Gastrocnemius medialis (tissue), 4 donors: ENCODE results near the gene RAB14. TPM values are rescaled to one million over a fixed set of nuclear protein-coding genes. Genes with fewer than 3 reads are reported as not detected.
A peak's percentile ranks its signal among the peaks of the same experiment; 100 is the strongest.

ENCODE experiments used
- ATAC-seq, 2 donors: fragments of 150-250 bp; one replicate each; pipeline ENCODE4 v1.9.1; 2016
- DNase-seq, 2 donors: peaks; one replicate each; pipeline ENCODE4 v3.0.0-alpha.2; 2019
- H3K27ac ChIP-seq, 4 donors: fragments of 200-600 bp; sonication (generic); 1 replicate in 1 of 4; 2 replicates in 3 of 4; pipeline ENCODE4 v1.5.1; 2016 to 2018; ENCODE audit warnings: mild to moderate bottlenecking in 2 of 4, moderate library complexity in 1 of 4
- H3K27me3 ChIP-seq, 3 donors: fragments of 200-600 bp; sonication (generic) in 2 of 3; 1 replicate in 1 of 3; 2 replicates in 2 of 3; pipeline versions ENCODE4 v1.5.1 to v1.6.0; 2016 to 2019; ENCODE audit warnings: mild to moderate bottlenecking in 1 of 3, moderate library complexity in 1 of 3
- H3K36me3 ChIP-seq, 2 donors: fragments of 200-600 bp; sonication (generic) in 1 of 2; one replicate each; pipeline ENCODE4 v1.5.1; 2017 to 2018
- H3K4me1 ChIP-seq, 2 donors: fragments of 200-600 bp; sonication (generic) in 1 of 2; one replicate each; pipeline ENCODE4 v1.5.1; 2016 to 2017; ENCODE audit warnings: mild to moderate bottlenecking in 2 of 2
- H3K4me3 ChIP-seq, 4 donors: fragments of 200-600 bp; sonication (generic) in 3 of 4; 1 replicate in 1 of 4; 2 replicates in 3 of 4; pipeline ENCODE4 v1.5.1; 2016 to 2019; ENCODE audit warnings: mild to moderate bottlenecking in 2 of 4
- H3K9me3 ChIP-seq, 3 donors: fragments of 200-600 bp; sonication (generic) in 2 of 3; 1 replicate in 1 of 3; 2 replicates in 2 of 3; pipeline ENCODE4 v1.5.1; 2016 to 2019
- POLR2A ChIP-seq, 2 donors: fragments of 450-650 bp; IDR thresholded peaks; one replicate each; pipeline ENCODE4 v1.6.1; 2017; ENCODE audit warnings: antibody characterized with exemption in 2 of 2, mild to moderate bottlenecking in 2 of 2, moderate library complexity in 2 of 2
- in situ Hi-C, 4 donors: fragments of 200-750 bp; cut with MboI; loops; one replicate each; pipeline versions ENCODE4 v1.15.0 to v1.8.0; 2017; ENCODE audit warnings: low sequenced_read_pairs in 4 of 4
- intact Hi-C: fragments of 100-400 bp; cut with DNase I; formaldehyde crosslinking; loops from one replicate; pipeline ENCODE4 v1.15.1; 2023; ENCODE audit warnings: low total_unique reads
- total RNA-seq, 4 donors: library from RNA; depleted of rRNA; stranded (reverse); fragments of >200 nt; gene quantifications; one replicate each; pipeline versions ENCODE4 v1.1.0 to v1.2.3, GENCODE V29; 2016
- TF ChIP-seq, protein P1 (sequence below), 5 experiments: fragments of 450-650 bp in 3 of 5; fragments of 200-600 bp in 2 of 5; sonication (generic) in 2 of 5; IDR thresholded peaks in 4 of 5; conservative IDR thresholded peaks in 1 of 5; 1 replicate in 4 of 5; 2 replicates in 1 of 5; pipeline ENCODE4 v1.5.1; 2016 to 2019; ENCODE audit warnings: antibody characterized with exemption in 5 of 5, mild to moderate bottlenecking in 3 of 5, moderate library complexity in 3 of 5

The RAB14 gene
- total RNA-seq, 4 donors from 2014 or later = 18.7 to 26.8 (median 19.5) TPM

DNA sequence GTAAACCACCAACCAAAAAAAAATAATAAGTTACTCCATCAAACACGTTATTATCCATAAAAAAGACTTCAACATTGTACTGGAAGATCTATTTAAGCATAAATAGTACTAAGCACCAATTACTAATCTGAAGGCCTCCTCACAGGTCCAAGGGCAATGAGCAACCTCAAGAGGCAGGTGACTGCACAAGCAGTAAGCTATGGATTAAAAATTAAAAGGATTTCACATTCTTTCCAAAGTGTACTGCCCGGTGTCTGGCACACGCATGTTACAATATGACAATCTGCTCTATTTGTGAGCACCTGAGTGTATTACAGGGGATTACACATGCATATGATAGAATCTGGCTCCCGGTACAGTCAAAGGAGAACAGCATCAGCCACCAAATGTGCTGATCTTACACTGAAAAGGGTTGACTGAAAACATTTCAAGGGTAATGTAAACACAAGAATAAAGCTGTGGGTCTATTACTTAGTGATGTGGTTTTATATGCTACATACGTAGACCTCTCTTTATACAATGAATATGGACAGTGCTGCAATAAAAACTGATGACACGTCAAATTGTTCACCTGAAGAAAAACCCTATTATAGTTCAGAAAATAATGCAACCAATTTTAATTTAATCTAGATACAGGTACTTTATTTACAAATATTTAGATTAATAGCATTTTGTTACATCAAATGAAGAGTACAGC, 22.8 kb downstream of the RAB14 start:
- Histone ChIP-seq H3K4me3 (no peak overlapping the region), H3K27ac (no peak overlapping the region), H3K36me3 (peaks cover 0 to 19% of the 10 kb centered on the region in 2 donors), H3K27me3 (no peaks in the 10 kb centered on the region), H3K4me1 (peaks cover 8 to 20% of the 10 kb centered on the region in 2 donors), H3K9me3 (no peaks in the 10 kb centered on the region)
- intact Hi-C loops = no loop called here
- ATAC-seq (no peak), DNase-seq (no peak)
- in situ Hi-C loops = no loop called here
- TF ChIP-seq POLR2A (IDR thresholded peaks at IDR 0.05) = no peak

DNA sequence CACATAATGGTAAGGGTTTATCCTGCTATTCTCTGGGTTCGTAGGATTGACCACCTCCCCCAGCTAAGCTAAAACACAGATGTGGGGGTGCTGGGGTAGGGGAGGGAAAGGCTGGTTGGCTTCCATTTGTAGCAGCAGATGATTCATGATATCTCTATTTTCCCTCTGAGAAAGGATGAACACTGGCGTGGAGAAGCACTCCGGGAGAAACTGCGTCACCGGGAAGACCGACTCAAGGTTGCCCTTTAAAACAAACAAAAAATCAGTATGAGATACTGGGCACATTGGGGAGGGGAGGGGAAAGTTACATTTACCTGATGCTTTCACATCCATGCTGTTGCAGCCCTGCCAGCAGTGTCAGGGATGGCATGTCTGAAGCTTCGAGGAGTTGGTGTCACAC, 28.2 kb downstream of the RAB14 start:
- intact Hi-C loops (no loop called here), in situ Hi-C loops (no loop called here)
- Histone ChIP-seq H3K36me3 (peaks cover 0 to 45% of the 10 kb centered on the region in 2 donors), H3K27me3 (no peaks in the 10 kb centered on the region), H3K4me3 (no peak overlapping the region), H3K4me1 (no peaks in the 10 kb centered on the region), H3K9me3 (no peaks in the 10 kb centered on the region), H3K27ac (no peak overlapping the region)
- DNase-seq (no peak), ATAC-seq (no peak)
- TF ChIP-seq, protein P1, sequence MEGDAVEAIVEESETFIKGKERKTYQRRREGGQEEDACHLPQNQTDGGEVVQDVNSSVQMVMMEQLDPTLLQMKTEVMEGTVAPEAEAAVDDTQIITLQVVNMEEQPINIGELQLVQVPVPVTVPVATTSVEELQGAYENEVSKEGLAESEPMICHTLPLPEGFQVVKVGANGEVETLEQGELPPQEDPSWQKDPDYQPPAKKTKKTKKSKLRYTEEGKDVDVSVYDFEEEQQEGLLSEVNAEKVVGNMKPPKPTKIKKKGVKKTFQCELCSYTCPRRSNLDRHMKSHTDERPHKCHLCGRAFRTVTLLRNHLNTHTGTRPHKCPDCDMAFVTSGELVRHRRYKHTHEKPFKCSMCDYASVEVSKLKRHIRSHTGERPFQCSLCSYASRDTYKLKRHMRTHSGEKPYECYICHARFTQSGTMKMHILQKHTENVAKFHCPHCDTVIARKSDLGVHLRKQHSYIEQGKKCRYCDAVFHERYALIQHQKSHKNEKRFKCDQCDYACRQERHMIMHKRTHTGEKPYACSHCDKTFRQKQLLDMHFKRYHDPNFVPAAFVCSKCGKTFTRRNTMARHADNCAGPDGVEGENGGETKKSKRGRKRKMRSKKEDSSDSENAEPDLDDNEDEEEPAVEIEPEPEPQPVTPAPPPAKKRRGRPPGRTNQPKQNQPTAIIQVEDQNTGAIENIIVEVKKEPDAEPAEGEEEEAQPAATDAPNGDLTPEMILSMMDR (IDR thresholded peaks at IDR 0.05 in 4 of 5, conservative IDR thresholded peaks at IDR 0.05 in 1 of 5) = no peak
- TF ChIP-seq POLR2A (IDR thresholded peaks at IDR 0.05) = no peak

DNA sequence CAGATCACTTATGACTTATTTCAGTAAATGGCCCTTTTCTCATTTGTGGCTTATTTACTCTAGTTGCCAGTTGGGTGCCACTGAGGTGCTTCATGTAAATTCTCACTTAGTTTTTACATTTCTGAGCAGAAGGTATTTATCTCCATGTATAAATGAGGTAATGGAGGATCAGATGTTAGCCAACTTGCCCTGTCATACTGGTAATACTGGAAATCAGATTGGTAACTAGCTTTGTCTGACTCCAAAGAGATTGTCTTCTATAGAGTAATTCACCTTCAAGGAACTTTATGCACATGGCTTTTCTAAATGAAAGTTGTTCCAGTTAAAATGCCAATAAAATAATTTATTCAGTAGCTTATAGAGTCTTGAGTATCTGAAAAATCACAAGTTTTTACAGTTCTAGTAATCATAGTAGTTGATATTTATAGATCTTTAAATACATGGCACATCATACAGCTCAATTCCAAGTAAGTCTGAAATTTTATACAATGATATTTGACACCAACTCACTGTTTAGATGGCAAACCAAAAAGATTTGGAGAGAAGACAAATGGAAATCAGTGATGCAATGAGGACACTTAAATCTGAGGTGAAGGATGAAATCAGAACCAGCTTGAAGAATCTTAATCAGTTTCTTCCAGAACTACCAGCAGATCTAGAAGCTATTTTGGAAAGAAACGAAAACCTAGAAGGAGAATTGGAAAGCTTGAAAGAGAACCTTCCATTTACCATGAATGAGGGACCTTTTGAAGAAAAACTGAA, 28.8 kb downstream of the RAB14 start:
- no peaks in the 10 kb centered on the region for H3K27me3 ChIP-seq
- in situ Hi-C loops = no loop called here
- no peaks in the 10 kb centered on the region for H3K4me1 ChIP-seq
- H3K27ac ChIP-seq = no peak overlapping the region
- DNase-seq (no peak), ATAC-seq (no peak)
- no peak overlapping the region for H3K4me3 ChIP-seq
- TF ChIP-seq POLR2A (IDR thresholded peaks at IDR 0.05) = no peak
- TF ChIP-seq, protein P1 (IDR thresholded peaks at IDR 0.05 in 4 of 5, conservative IDR thresholded peaks at IDR 0.05 in 1 of 5) = no peak
- no peaks in the 10 kb centered on the region for H3K9me3 ChIP-seq
- intact Hi-C loops = no loop called here
- peaks cover 0 to 51% of the 10 kb centered on the region in 2 donors for H3K36me3 ChIP-seq

DNA sequence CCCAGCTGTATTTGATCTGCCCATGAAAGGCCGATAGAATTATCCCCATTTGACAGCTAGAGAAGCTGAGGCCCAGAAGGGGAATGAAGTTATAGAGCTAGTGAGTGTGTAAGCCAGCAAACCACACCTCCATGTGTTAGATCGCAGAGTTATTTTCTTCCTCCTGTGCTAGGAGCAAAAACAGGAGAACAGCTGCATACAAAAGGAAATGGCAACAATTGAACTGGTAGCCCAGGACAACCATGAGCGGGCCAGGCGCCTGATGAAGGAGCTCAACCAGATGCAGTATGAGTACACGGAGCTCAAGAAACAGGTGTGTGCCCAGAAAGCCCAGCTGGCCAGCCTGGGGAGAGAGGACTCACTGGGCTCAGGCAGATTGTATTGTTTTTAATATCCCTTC, 30.4 kb downstream of the RAB14 start:
- Histone ChIP-seq H3K27me3 (no peaks in the 10 kb centered on the region), H3K4me1 (no peaks in the 10 kb centered on the region), H3K36me3 (peaks cover 0 to 60% of the 10 kb centered on the region in 2 donors), H3K9me3 (no peaks in the 10 kb centered on the region), H3K4me3 (no peak overlapping the region), H3K27ac (no peak overlapping the region)
- ATAC-seq (no peak), DNase-seq (no peak)
- TF ChIP-seq, protein P1 (IDR thresholded peaks at IDR 0.05 in 4 of 5, conservative IDR thresholded peaks at IDR 0.05 in 1 of 5) = no peak
- no peak for TF ChIP-seq POLR2A (IDR thresholded peaks at IDR 0.05)
- in situ Hi-C loops (no loop called here), intact Hi-C loops (no loop called here)

DNA sequence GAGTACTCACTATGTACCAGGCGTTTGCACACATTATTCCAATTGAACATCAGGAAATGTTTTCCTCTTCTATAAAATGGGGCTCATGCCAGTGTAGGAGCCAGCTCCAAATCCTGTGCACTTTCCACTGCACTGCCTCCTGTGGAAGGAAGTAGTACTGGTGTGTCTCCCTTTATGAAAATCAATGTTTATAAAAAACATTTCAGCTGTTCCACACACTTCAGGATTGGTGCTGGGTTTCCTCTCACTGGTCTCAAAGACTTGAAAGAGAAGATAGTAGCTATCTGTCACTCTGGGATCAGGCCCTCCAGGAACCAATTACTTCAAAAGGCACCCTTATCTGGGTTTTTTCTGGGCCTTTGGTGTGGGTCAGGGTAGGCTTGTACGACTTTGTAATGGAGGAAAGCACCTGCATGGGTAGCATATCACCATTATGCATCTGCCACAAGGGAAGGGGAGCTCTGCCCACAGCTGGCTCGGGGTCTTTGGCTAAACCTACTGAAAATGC, 32.5 kb downstream of the RAB14 start:
- Histone ChIP-seq H3K4me3 (no peak overlapping the region), H3K36me3 (peaks cover 0 to 66% of the 10 kb centered on the region in 2 donors), H3K9me3 (no peaks in the 10 kb centered on the region), H3K27ac (no peak overlapping the region), H3K4me1 (no peaks in the 10 kb centered on the region), H3K27me3 (no peaks in the 10 kb centered on the region)
- TF ChIP-seq POLR2A (IDR thresholded peaks at IDR 0.05) = no peak
- TF ChIP-seq, protein P1 (IDR thresholded peaks at IDR 0.05 in 4 of 5, conservative IDR thresholded peaks at IDR 0.05 in 1 of 5) = peak in 1 of 5 experiments; percentile 8
- no peak for DNase-seq
- intact Hi-C loops (no loop called here), in situ Hi-C loops (no loop called here)
- peak in 1 of 2 donors; percentile 39 for ATAC-seq
